ENCODE measurements around the gene TDP2.
"Not testable (repeated sequence)": the region's sequence is repeated elsewhere in the genome, so short reads cannot be mapped to it uniquely, and the experiment has no call there.

The TDP2 gene

DNA sequence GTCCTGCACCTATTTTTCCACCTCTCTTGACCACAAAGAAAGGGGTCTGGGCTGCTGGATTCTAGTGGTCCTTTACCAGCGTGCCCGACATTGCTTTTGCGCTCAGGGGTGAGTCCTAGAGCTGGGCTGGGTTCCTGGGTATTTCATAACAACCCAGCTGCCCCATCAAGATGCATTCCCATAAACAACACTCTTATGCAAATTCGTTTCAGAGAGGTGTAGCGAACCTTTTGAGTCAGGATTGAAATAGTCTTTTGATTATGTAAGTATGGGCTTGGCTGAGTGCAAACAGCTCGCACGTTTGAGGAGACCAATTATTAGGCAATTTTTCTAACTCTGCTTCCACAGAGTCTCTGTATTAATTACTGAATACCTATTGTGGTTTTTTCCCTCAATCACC is 13.9 kb upstream of the TDP2 start:
- no peak for DNase-seq

- not testable (repeated sequence) for DNase-seq
These were observed 12.2 kb upstream of the TDP2 start for GRCh38 chr6:24678792-24679352.

DNA sequence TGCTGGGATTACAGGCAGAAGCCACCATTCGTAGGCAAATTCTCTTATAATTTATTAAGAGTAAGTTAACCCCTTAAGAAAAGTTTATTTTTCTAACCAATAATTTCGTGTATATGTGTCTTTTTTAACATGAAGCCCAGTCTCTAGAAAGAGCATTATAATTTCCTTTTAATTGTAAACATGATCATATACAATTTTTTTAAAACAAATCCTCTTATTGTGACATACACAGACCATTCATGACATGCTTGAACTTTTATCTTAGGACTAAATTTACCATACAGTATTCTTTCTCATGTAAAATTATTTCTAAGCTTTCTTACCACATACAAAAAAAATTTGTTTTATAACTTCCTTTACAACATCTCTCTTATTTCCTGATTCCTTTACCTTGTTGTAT is 6.9 kb upstream of the TDP2 start:
- DNase-seq, result no peak

- no peak for DNase-seq
These were observed 6.0 kb upstream of the TDP2 start for GRCh38 chr6:24672620-24673182.

DNA sequence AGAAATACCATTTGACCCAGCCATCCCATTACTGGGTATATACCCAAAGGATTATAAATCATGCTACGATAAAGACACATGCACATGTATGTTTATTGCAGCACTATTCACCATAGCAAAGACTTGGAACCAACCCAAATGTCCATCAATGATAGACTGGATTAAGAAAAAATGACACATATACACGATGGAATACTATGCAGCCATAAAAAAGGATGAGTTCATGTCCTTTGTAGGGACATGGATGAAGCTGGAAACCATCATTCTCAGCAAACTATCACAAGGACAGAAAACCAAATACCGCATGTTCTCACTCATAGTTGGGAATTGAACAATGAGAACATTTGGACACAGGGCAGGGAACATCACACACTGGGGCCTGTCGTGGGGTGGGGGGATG is 4.4 kb upstream of the TDP2 start:
- not testable (repeated sequence) for DNase-seq

DNA sequence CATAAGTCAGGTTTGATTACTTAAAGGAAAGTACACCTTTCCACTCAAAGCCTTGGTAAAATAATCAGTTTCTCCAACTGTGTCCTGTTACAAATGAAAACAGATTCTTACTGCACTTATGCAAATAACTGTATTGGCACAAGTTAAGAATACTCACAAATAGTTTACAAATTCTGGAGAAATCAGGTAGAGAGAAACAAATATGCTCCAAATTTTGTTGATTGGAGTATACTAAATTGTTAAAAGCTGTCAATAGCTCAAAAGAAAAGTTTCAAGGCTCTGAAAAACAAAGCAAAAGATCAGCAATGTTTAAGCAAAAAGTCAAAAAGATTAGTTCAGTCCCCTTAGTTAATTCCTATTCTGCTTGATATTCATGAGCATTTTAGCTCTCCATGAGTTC is 3.8 kb upstream of the TDP2 start:
- DNase-seq, result not testable (repeated sequence)

GRCh38 chr6:24668997-24669361 is 2.3 kb upstream of the TDP2 start:
- DNase-seq, result no peak

DNA sequence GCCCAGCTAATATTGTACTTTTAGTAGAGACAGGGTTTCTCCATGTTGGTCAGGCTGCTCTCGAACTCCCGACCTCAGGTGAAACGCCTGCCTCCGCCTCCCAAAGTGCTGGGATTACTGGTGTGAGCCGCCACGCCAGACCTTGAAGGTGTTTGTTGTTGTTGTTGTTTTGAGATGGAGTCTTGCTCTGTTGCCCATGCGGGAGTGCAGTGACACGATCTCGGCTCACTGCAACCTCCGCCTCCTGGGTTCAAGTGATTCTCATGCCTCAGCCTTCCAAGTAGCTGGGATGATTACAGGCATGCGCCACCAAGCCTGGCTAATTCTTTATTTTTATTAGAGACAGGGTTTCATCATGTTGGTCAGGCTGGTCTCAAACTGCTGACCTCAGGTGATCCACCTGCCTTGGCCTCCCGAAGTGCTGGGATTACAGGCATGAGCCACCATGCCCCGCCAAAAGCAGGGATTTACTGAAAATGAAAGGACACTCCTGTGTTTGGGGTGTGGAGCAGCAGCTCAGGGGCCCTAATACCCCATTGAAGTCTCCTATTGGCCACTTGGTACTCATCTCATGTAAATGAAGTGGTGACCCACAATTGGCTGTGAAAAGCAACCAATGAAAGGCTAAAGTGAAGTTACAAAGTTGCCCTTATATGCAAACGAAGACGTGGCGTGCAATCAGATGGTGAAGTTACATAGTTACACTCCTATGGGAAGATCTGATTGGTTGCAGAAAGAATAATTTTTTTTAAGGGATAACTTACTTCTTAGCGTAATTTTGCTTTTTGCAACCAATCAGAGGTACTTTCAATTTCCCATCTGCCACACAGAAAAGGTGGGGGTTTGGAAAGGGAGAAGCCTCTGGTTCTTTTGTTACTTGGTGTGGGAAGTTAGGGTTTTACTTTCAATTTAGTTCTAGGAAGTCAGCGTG is 1.6 kb upstream of the TDP2 start:
- DNase-seq, result not testable (repeated sequence)

- DNase-seq, result no peak
These were observed 692 bp upstream of the TDP2 start for GRCh38 chr6:24667378-24667803.

DNA sequence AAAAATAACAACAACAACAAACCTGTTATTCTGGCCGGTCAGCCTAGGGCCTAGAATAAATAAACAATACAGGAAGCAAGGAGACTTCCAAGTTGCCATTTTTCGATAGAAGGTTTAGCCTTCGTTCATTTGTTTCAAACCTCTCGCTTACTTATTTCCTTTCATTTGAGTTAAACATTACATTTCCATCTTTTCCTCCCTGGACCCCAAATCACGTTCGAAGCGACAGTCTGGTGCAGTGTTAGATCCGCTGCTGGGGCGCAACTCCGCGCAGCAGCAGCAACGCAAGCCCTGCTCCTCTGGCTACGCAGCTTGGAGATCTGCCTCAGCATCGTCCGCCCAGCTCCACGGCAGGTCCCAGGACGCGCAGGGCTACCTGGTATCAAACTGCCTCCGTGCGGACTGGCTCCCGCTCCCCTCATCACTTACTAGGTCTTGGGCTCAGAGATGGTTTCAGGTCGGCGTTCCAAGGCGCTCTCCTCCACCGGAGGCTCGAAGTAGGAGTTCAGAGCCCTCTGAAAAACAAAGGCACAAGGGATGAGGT is 530 bp downstream of the TDP2 start:
- DNase-seq, result peak; percentile 8

DNA sequence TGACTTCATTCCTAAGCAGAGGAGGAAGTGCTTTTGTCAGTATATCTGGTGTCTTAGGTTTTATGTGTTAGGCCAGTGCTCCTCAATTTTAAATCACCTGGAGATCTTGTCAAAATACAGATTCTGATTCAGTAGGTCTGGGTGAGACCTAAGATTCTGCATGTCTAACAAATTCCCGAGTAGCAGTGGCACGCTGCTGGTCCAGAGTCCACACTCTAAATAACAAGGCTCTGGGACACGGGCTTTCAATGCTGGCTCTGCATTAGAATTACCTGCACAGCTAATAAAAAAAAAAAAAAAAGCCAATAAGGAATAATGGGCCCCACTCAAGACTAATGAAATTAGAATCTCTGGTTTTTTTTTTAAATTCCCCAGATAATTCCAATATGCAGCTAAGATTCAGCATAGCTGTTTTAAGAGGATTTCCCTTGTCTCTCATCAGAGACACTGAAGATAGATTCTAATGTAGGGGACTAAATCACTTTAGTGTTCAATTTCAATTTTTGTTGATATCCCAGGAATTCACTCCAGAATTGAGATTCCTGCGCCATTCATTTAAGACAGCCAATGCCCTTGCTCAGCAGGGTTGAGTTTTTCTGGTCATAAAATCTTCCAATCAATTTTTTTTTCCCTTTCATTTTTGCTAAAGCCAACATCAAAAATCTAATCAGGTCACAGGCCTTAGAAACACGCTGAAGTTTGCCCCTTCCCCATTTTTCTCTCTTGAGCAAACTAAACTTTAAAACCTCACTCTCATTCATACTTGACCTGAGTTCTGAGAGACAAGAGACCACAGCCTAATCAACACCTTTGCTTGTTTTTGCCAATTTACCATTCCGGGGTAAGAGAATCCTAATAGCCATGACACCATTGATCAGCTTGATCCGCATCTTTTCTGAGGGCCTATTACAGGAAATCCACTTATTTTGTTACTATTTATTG is 2.4 kb downstream of the TDP2 start:
- no peak for DNase-seq

GRCh38 chr6:24663189-24663588 is 3.5 kb downstream of the TDP2 start:
- no peak for DNase-seq

DNA sequence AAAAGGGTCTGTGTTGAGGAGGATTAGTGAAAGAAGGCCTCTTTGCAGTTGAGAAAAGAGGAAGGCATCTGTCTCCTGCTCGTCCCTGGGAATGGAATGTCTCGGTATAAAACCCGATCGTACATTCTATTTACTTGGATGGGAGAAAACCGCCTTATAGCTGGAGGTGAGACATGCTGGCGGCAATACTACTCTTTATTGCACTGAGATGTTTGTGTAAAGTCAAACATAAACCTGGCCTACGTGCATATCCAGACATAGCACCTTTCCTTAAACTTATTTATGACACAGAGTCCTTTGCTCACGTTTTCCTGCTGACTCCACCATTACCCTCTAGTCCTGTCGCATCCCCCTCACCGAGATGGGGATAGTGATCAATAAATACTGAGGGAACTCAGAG is 4.5 kb downstream of the TDP2 start:
- DNase-seq, result no peak

GRCh38 chr6:24661759-24662158 is 4.9 kb downstream of the TDP2 start:
- DNase-seq, result not testable (repeated sequence)

- DNase-seq, result no peak
These were observed 6.6 kb downstream of the TDP2 start for GRCh38 chr6:24660105-24660504.

GRCh38 chr6:24659561-24659960 is 7.1 kb downstream of the TDP2 start:
- no peak for DNase-seq

GRCh38 chr6:24658573-24659560 is 7.8 kb downstream of the TDP2 start:
- DNase-seq, result peak; percentile 13

DNA sequence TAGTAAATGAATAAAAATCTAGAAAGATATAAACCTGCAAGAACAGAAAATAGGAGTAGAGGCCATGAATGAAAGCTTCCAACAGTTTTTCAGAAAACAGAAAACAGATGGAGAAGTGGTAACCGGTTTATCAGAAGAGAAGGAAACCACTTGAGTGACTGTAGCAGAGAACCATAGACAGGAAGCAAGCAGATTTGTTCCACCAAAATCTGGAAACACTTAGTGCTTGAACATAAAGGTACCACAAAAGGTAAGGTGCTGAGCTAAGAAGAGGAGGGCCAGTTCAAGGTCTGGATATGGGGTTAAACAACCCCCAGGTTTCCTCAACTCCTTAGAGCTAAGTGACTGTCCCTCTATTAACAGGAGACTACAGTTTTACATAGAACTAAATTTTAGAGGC is 11.5 kb downstream of the TDP2 start:
- DNase-seq, result no peak

DNA sequence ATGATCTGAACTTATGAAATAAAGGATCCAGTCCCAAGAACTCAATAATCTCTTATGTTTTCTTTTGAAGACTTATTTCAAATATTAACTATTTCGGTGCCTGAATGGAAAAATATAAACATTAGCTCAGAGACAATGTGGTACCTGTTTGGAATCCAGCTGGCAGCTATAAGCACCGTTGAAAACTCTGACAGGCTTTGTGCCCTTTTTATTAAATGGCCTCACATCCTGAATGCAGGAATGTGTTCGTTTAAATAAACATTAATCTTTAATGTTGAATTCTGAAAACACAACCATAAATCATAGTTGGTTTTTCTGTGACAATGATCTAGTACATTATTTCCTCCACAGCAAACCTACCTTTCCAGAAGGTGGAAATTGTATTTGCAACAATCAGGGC is 16.3 kb downstream of the TDP2 start:
- no peak for DNase-seq

- DNase-seq, result no peak
These were observed 17.0 kb downstream of the TDP2 start for GRCh38 chr6:24649691-24650090.

DNA sequence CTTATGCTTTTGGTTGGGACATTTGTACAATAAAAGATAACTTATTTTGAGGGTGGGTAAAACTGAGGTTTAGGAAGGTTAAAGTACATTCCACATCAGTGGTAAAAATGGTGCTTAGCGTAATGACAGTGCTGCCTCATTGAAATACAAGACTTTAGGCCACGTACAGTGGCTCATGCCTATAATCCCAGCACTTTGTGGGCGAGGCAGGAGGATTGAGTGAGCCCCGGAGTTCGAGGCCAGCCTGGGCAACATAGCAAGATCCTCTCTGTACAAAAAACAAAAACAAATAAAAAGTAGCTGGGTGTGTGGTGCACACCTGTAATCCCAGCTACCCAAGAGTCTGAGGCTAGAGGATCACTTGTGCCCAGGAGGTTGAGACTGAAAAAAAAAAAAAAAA is 18.4 kb downstream of the TDP2 start:
- DNase-seq, result no peak
